Tibial nerve (tissue), 4 donors: ENCODE data around the gene GCLM.

ENCODE experiments used
- EP300 ChIP-seq, 2 donors: sonication (generic); formaldehyde crosslinking; IDR thresholded peaks; one replicate each; pipeline ENCODE4 v1.6.1; 2017; ENCODE audit warnings: antibody characterized with exemption in 2 of 2, mild to moderate bottlenecking in 1 of 2
- POLR2A ChIP-seq, 2 donors: fragments of 450-650 bp; IDR thresholded peaks; one replicate each; pipeline ENCODE4 v1.6.1; 2017; ENCODE audit warnings: antibody characterized with exemption in 2 of 2, mild to moderate bottlenecking in 2 of 2, moderate library complexity in 2 of 2
- TF ChIP-seq, protein P1 (sequence below), 5 experiments: fragments of 200-600 bp in 3 of 5; fragments of 450-650 bp in 2 of 5; sonication (generic) in 3 of 5; IDR thresholded peaks; one replicate each; pipeline ENCODE4 v1.5.1; 2016 to 2019; ENCODE audit warnings: antibody characterized with exemption in 5 of 5, mild to moderate bottlenecking in 3 of 5, moderate library complexity in 2 of 5

DNA sequence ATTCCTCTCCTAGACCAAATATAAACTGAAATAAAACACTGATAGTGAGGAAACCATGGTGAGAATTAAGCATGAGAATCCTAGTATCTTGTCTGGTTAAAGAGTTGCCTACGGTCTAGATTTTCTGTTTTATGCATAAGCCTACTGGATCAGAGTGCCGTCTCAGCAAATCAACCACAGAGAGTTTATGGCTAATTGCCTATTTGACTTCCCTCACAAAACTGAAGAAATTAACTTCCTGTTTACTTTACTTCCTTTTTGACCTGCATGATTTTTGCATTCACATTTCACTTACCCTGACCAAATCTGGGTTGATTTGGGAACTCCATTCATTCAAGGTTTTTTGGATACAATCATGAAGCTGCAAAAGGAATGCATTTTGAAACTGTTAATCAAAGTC lies 5.0 kb downstream of the GCLM start:
- TF ChIP-seq, protein P1, sequence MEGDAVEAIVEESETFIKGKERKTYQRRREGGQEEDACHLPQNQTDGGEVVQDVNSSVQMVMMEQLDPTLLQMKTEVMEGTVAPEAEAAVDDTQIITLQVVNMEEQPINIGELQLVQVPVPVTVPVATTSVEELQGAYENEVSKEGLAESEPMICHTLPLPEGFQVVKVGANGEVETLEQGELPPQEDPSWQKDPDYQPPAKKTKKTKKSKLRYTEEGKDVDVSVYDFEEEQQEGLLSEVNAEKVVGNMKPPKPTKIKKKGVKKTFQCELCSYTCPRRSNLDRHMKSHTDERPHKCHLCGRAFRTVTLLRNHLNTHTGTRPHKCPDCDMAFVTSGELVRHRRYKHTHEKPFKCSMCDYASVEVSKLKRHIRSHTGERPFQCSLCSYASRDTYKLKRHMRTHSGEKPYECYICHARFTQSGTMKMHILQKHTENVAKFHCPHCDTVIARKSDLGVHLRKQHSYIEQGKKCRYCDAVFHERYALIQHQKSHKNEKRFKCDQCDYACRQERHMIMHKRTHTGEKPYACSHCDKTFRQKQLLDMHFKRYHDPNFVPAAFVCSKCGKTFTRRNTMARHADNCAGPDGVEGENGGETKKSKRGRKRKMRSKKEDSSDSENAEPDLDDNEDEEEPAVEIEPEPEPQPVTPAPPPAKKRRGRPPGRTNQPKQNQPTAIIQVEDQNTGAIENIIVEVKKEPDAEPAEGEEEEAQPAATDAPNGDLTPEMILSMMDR (IDR thresholded peaks at IDR 0.05) = no peak
- TF ChIP-seq POLR2A (IDR thresholded peaks at IDR 0.05) (no peak), EP300 (IDR thresholded peaks at IDR 0.05) (peak in 1 of 2 donors; percentile 12)
